GM19193 (cell line): ENCODE results near the gene PREB.

Source experiments
- POLR2A ChIP-seq: IDR thresholded peaks from 4 replicates; pipeline ENCODE4 v1.6.1; 2011; ENCODE audit not compliant: insufficient read depth, insufficient read length; ENCODE audit errors: extremely low read depth

The PREB gene

DNA sequence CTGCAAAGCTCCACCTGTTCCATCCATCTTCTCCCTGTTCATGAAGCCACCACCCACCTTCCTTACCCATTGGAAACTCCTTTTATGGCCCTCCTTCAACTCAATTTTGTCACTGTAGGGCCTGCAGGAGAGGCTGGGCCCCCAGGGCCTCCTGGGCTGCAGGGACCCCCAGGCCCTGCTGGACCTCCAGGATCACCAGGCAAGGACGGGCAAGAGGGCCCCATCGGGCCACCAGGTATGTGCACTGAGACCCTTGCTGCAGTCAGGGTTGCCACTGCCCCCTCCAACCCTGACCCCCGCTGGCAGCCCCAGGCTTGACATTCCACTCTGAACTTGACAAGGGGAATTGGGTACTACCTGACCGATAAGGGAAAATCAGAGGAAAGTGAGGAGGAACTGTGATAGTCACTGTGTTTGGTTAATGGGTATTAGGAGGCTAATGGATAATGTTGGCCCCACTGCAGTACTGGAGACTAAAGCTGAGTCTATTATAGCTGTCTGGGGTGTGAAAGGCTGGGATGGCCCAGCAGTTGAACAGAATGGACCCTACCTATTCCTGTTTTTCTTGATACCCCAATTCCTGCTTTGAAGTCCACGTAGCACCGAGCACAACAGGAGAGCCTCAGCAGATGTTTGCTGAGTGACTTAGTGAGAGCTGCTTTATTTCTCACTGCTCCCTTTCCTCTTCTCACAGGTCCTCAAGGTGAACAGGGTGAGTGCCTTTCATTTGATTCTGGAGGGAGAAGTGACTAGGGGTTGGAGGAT, 50.0 kb downstream of the PREB start:
- no peak for TF ChIP-seq POLR2A

DNA sequence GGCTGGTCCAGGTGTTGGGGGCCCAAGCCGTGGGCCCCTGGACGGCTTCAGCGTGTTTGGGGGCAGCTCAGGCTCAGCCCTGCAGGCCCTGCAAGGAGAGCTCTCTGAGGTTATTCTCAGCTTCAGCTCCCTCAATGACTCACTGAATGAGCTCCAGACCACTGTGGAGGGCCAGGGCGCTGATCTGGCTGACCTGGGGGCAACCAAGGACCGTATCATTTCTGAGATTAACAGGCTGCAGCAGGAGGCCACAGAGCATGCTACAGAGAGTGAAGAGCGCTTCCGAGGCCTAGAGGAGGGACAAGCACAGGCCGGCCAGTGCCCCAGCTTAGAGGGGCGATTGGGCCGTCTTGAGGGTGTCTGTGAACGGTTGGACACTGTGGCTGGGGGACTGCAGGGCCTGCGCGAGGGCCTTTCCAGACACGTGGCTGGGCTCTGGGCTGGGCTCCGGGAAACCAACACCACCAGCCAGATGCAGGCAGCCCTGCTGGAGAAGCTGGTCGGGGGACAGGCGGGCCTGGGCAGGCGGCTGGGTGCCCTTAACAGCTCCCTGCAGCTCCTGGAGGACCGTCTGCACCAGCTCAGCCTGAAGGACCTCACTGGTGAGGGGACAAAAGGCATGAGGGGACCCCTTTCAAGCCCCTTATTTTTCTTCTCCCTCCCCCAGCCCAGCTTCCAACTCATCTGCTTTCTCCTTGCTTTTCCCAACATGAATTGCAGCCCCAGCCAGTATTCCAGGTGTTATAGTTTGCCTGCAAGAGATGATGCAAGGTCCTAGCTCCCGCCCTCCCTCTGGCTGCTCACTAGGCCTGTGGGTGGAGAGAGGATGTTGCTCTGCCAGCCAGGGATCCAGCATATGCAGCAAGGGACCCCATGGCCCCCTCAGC, 50.8 kb downstream of the PREB start:
- TF ChIP-seq POLR2A = no peak

DNA sequence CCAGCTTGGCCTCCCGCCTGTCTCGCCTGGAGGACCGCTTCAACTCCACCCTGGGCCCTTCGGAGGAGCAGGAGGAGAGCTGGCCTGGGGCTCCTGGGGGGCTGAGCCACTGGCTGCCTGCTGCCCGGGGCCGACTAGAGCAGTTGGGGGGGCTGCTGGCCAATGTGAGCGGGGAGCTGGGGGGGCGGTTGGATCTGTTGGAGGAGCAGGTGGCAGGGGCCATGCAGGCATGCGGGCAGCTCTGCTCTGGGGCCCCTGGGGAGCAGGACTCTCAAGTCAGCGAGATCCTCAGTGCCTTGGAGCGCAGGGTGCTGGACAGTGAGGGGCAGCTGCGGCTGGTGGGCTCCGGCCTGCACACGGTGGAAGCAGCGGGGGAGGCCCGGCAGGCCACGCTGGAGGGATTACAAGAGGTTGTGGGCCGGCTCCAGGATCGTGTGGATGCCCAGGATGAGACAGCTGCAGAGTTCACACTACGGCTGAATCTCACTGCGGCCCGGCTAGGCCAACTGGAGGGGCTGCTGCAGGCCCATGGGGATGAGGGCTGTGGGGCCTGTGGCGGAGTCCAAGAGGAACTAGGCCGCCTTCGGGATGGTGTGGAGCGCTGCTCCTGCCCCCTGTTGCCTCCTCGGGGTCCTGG, 51.5 kb downstream of the PREB start:
- TF ChIP-seq POLR2A = no peak

DNA sequence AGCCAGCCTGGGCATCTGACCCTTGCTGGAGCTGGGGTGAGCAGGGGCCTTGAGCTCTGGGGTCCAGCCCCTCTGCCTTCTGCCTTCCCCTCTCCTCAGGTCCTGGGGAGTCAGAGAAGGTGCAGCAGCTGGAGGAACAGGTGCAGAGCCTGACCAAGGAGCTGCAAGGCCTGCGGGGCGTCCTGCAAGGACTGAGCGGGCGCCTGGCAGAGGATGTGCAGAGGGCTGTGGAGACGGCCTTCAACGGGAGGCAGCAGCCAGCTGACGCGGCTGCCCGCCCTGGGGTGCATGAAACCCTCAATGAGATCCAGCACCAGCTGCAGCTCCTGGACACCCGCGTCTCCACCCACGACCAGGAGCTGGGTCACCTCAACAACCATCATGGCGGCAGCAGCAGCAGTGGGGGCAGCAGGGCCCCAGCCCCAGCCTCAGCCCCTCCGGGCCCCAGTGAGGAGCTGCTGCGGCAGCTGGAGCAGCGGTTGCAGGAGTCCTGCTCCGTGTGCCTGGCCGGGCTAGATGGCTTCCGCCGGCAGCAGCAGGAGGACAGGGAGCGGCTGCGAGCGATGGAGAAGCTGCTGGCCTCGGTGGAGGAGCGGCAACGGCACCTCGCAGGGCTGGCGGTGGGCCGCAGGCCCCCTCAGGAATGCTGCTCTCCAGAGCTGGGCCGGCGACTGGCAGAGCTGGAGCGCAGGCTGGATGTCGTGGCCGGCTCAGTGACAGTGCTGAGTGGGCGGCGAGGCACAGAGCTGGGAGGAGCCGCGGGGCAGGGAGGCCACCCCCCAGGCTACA, 52.3 kb downstream of the PREB start:
- TF ChIP-seq POLR2A = no peak
